ENCODE measurements around the gene LMBRD2.

LMBRD2 gene

DNA sequence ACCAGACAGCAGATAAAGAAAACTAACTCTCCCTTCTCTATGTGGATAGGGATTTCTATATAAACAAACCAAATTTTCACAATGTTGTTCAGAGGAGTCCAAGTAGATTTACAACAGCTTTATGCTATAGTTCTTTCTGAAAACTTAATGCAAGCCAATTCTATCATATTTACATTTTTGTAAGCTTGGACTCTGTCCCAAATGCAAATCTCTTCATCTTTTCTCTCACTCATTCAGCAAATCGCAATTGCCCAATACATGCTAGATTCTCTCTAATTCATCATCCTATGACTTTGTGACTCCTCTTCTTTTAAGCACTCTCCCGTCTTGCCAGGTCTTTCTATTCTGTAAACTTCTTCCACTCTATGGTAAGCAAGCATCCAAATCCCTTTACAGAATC, 45.9 kb downstream of the LMBRD2 start:
- H3K9me3 ChIP-seq (ENCODE audit: control insufficient read depth, insufficient read depth, low read length) = no peaks in the 10 kb centered on the region
- H3K36me3 ChIP-seq (ENCODE audit: insufficient read depth, low read length) = no peaks in the 10 kb centered on the region
- no peaks in the 10 kb centered on the region; the same call in 1 of the 2 replicates for H3K4me1 ChIP-seq (ENCODE audit: insufficient read depth, low read length)

GRCh38 chr5:36099748-36100147, 51.9 kb downstream of the LMBRD2 start:
- no peak overlapping the region for H3K9ac ChIP-seq (ENCODE audit: low read depth, low read length)
- no peaks in the 10 kb centered on the region for H3K9me3 ChIP-seq (ENCODE audit: control insufficient read depth, insufficient read depth, low read length)
- no peaks in the 10 kb centered on the region; the same call in 1 of the 2 replicates for H3K4me1 ChIP-seq (ENCODE audit: insufficient read depth, low read length)
- H3K36me3 ChIP-seq (ENCODE audit: insufficient read depth, low read length) = no peaks in the 10 kb centered on the region

More for the DNA sequence above, 45.9 kb downstream of the LMBRD2 start:
- no peak overlapping the region for H3K9ac ChIP-seq (ENCODE audit: low read depth, low read length)

GRCh38 chr5:36096486-36096885, 55.2 kb downstream of the LMBRD2 start:
- Histone ChIP-seq H3K9me3 (ENCODE audit: control insufficient read depth, insufficient read depth, low read length) (no peaks in the 10 kb centered on the region), H3K36me3 (ENCODE audit: insufficient read depth, low read length) (no peaks in the 10 kb centered on the region), H3K9ac (ENCODE audit: low read depth, low read length) (no peak overlapping the region), H3K4me1 (ENCODE audit: insufficient read depth, low read length) (no peaks in the 10 kb centered on the region; the same call in 1 of the 2 replicates)

DNA sequence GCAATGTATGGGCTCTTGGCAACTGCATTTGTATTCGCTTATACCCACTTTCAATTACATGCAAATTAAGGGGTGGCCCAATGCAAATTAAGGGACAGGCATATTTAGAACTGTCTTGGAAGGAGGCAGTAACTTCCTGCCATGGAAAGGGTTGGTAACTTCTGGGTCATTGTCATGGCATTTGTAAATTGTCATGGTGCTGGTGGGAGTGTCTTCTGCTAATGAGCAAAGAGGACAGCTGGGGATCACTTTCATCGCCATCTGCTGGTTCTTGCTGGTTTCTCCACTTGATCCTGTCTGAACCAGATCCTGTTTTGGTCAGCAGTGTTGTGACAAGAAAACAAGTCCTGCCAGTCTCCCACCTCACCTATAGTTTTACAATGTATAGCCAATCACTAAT, 61.7 kb downstream of the LMBRD2 start:
- H3K4me1 ChIP-seq (ENCODE audit: insufficient read depth, low read length) = no peaks in the 10 kb centered on the region
- no peaks in the 10 kb centered on the region for H3K36me3 ChIP-seq (ENCODE audit: insufficient read depth, low read length)
- no peak overlapping the region for H3K9ac ChIP-seq (ENCODE audit: low read depth, low read length)
- no peaks in the 10 kb centered on the region for H3K9me3 ChIP-seq (ENCODE audit: control insufficient read depth, insufficient read depth, low read length)

DNA sequence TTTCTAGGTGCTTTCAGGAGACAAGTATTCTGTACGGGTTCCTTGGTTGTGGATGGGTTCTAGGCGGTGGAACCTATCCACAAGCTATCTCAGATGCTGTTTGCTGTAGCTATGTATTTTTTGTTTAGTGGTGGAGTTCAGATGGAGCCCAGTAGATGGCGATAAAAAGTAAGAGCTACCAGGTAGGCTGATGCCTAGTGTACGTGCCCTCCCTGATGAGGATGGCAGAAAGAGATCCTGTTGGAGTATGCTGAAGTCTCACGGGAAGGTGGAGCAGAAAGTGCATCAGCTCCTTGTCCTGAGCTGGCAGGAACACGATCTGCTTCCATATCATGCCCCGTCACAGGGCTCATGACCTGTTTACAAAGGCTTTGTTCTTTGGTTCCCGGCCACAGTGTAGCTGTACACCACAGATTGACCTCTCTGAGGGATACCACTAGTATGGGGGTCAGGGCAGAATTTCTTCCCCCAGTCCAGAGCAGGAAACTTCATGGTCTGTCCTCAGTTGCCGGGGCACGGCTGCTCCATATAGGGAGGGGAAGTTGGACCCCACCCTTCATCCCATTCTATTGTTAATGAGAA, 72.4 kb downstream of the LMBRD2 start:
- no peaks in the 10 kb centered on the region for H3K9me3 ChIP-seq (ENCODE audit: control insufficient read depth, insufficient read depth, low read length)
- no peak overlapping the region for H3K9ac ChIP-seq (ENCODE audit: low read depth, low read length)

DNA sequence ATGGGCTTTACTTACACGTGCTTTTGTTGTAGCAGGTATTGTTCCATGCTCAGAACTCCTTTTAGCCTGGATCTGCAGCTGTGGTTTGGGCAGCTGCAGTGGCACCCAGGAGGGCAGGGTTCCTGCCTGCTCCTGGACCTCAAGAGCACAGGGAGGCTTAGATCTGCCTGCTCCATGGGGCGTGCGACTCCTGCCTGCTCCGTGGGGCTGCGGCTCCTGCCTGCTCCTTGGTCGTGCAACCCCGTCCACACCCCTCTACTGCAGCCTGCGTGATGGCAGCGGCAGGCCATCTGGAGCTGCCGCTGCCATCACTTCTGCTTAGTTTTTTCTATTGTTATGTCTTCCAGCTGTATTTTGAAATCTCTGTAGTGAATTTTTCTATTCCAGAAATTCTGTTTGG, 73.3 kb downstream of the LMBRD2 start:
- H3K9me3 ChIP-seq (ENCODE audit: control insufficient read depth, insufficient read depth, low read length) = no peaks in the 10 kb centered on the region
- H3K4me1 ChIP-seq (ENCODE audit: insufficient read depth, low read length) = peaks cover 4% of the 10 kb centered on the region; the same call in 1 of the 2 replicates
- no peak overlapping the region for H3K9ac ChIP-seq (ENCODE audit: low read depth, low read length)
- no peaks in the 10 kb centered on the region for H3K36me3 ChIP-seq (ENCODE audit: insufficient read depth, low read length)

More for the DNA sequence above, 72.4 kb downstream of the LMBRD2 start:
- H3K36me3 ChIP-seq (ENCODE audit: insufficient read depth, low read length) = no peaks in the 10 kb centered on the region
- peaks cover 4% of the 10 kb centered on the region; the same call in 1 of the 2 replicates for H3K4me1 ChIP-seq (ENCODE audit: insufficient read depth, low read length)

- Histone ChIP-seq H3K4me1 (ENCODE audit: insufficient read depth, low read length) (no peaks in the 10 kb centered on the region), H3K9ac (ENCODE audit: low read depth, low read length) (no peak overlapping the region), H3K36me3 (ENCODE audit: insufficient read depth, low read length) (no peaks in the 10 kb centered on the region)
Measured at GRCh38 chr5:36073595-36074216, 78.0 kb downstream of the LMBRD2 start.

GRCh38 chr5:36070687-36071571, 80.8 kb downstream of the LMBRD2 start:
- Histone ChIP-seq H3K4me1 (ENCODE audit: insufficient read depth, low read length) (no peaks in the 10 kb centered on the region), H3K36me3 (ENCODE audit: insufficient read depth, low read length) (no peaks in the 10 kb centered on the region), H3K9ac (ENCODE audit: low read depth, low read length) (no peak overlapping the region), H3K9me3 (ENCODE audit: control insufficient read depth, insufficient read depth, low read length) (no peaks in the 10 kb centered on the region)

More at GRCh38 chr5:36073595-36074216, 78.0 kb downstream of the LMBRD2 start:
- no peaks in the 10 kb centered on the region for H3K9me3 ChIP-seq (ENCODE audit: control insufficient read depth, insufficient read depth, low read length)

DNA sequence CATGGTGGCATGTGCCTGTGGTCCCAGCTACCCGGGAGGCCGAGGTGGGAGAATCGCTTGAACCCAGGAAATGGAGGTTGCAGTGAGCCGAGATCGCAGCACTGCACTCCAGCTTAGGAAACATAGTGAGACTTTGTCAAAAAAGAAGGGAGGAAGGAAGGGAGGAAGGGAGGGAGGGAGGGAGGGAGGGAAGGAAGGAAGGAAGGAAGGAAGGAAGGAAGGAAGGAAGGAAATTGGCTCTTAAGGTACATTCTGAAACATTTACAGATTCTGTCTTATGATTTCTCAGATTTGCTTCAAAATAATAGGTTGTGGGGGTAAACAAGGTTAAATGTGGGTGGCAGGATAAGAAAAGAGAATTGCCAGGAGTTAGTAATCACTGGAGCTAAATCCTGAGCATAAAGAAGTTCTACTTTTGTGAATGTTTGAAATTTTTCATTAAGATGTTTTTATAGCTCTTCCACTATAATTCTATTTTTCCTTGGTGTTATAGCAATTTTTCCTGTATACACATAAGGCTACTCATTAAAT, 82.9 kb downstream of the LMBRD2 start:
- Histone ChIP-seq H3K36me3 (ENCODE audit: insufficient read depth, low read length) (no peaks in the 10 kb centered on the region), H3K9me3 (ENCODE audit: control insufficient read depth, insufficient read depth, low read length) (no peaks in the 10 kb centered on the region), H3K9ac (ENCODE audit: low read depth, low read length) (no peak overlapping the region), H3K4me1 (ENCODE audit: insufficient read depth, low read length) (no peaks in the 10 kb centered on the region)

GRCh38 chr5:36066540-36067210, 85.0 kb downstream of the LMBRD2 start, which contains the start of gene UGT3A2:
TSS of gene UGT3A2 (minus strand) at chr5:36066882. CDS start at chr5:36066789, 93 bp downstream.
- Histone ChIP-seq H3K36me3 (ENCODE audit: insufficient read depth, low read length) (no peaks in the 10 kb centered on the region; the same call in 1 of the 2 replicates), H3K4me1 (ENCODE audit: insufficient read depth, low read length) (no peaks in the 10 kb centered on the region), H3K9me3 (ENCODE audit: control insufficient read depth, insufficient read depth, low read length) (no peaks in the 10 kb centered on the region), H3K9ac (ENCODE audit: low read depth, low read length) (peak within 1 kb of the TSS; percentile 51)

DNA sequence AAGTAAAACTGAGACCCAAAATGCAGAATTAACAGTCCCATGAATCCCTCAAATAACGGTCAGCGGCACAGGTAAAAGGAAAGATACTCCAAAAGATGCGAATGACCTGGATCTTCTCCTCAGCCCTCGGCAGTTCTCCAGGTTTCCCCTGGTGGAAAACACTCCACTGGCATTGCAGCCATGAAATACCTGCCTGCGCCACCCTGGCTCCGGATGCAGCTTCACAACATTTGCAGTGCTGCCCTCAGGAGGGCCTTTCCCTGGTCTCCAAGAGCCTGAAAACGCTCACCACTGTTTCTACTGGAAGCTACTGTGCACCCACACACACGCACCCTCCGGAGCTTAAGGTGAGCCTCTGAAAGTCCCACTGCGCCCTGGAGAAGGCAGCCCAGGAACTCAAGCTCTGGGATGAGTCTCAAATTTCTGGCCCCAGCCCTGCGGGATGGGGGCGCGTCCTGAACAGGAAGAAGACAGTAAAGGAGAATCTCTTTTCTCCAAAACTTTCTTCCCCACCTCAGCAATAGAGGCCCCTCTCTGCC, 85.6 kb downstream of the LMBRD2 start:
- no peaks in the 10 kb centered on the region for H3K9me3 ChIP-seq (ENCODE audit: control insufficient read depth, insufficient read depth, low read length)
- peak overlapping the region; percentile 51 for H3K9ac ChIP-seq (ENCODE audit: low read depth, low read length)
- no peaks in the 10 kb centered on the region for H3K4me1 ChIP-seq (ENCODE audit: insufficient read depth, low read length)

DNA sequence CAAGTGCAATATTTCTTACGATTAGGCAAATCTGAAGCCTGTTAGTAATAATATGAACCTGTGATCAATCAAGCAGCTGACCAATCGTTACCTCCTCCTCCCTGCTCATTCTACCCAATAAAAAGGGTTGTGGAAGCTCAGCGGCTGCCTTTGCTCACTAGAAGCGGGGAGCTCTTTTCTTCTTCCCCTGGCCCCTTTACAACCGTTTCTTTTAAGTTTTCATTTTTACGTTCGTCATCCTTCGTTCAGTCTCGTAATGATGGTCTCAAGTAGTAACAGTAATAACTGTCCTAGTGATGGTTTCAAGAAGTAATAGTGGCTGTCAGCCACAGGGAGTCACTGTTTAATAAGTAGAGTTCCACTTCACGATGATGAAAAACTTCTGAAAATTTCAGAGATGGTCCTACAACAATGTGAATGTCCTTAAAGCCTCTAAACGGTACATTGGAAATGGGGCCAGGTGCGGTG, 91.2 kb downstream of the LMBRD2 start:
- no peak overlapping the region for H3K9ac ChIP-seq (ENCODE audit: low read depth, low read length)
- no peaks in the 10 kb centered on the region; the same call in 1 of the 2 replicates for H3K36me3 ChIP-seq (ENCODE audit: insufficient read depth, low read length)
- no peaks in the 10 kb centered on the region for H3K9me3 ChIP-seq (ENCODE audit: control insufficient read depth, insufficient read depth, low read length)
- H3K4me1 ChIP-seq (ENCODE audit: insufficient read depth, low read length) = no peaks in the 10 kb centered on the region

More for the DNA sequence above, 85.6 kb downstream of the LMBRD2 start:
- H3K36me3 ChIP-seq (ENCODE audit: insufficient read depth, low read length) = no peaks in the 10 kb centered on the region; the same call in 1 of the 2 replicates

- no peaks in the 10 kb centered on the region for H3K4me1 ChIP-seq (ENCODE audit: insufficient read depth, low read length)
- no peaks in the 10 kb centered on the region; the same call in 1 of the 2 replicates for H3K36me3 ChIP-seq (ENCODE audit: insufficient read depth, low read length)
- H3K9ac ChIP-seq (ENCODE audit: low read depth, low read length) = no peak overlapping the region
- no peaks in the 10 kb centered on the region for H3K9me3 ChIP-seq (ENCODE audit: control insufficient read depth, insufficient read depth, low read length)
Measured at GRCh38 chr5:36059571-36060419, 91.9 kb downstream of the LMBRD2 start.

All from ES-I3 (cell line).